DMS79 treated with DMSO at 0.1 percent for 48 hours (cell line): ENCODE data around the gene SMOC1.

Experiments used
- DNase-seq: peaks from one replicate; lab custom pipeline; 2025; lab: John Stamatoyannopoulos, UW

SMOC1 gene

GRCh38 chr14:69982886-69983285, 103.7 kb downstream of the SMOC1 start:
- no peak for DNase-seq

GRCh38 chr14:69983317-69983716, 104.1 kb downstream of the SMOC1 start:
- DNase-seq, result no peak

GRCh38 chr14:69985463-69985862, 106.2 kb downstream of the SMOC1 start:
- no peak for DNase-seq

GRCh38 chr14:69986336-69986735, 107.1 kb downstream of the SMOC1 start:
- no peak for DNase-seq

GRCh38 chr14:69987406-69988121, 108.3 kb downstream of the SMOC1 start:
- no peak for DNase-seq

- DNase-seq, result no peak
These were observed 109.8 kb downstream of the SMOC1 start for GRCh38 chr14:69988979-69989378.

GRCh38 chr14:69989622-69990021, 110.4 kb downstream of the SMOC1 start:
- DNase-seq, result no peak

- DNase-seq, result no peak
These were observed 111.1 kb downstream of the SMOC1 start for GRCh38 chr14:69990323-69990722.

- DNase-seq, result no peak
These were observed 112.2 kb downstream of the SMOC1 start for GRCh38 chr14:69991422-69991821.

- DNase-seq, result no peak
These were observed 113.3 kb downstream of the SMOC1 start for GRCh38 chr14:69992564-69992963.

- DNase-seq, result no peak
These were observed 114.1 kb downstream of the SMOC1 start for GRCh38 chr14:69993326-69993725.

GRCh38 chr14:69994002-69994401, 114.8 kb downstream of the SMOC1 start:
- DNase-seq, result no peak

- DNase-seq, result no peak
These were observed 117.0 kb downstream of the SMOC1 start for GRCh38 chr14:69996216-69996615.

- no peak for DNase-seq
These were observed 118.6 kb downstream of the SMOC1 start for GRCh38 chr14:69997849-69998248.

- DNase-seq, result no peak
These were observed 120.1 kb downstream of the SMOC1 start for GRCh38 chr14:69999261-69999674.

GRCh38 chr14:70000601-70001000, 121.4 kb downstream of the SMOC1 start:
- DNase-seq, result no peak

- no peak for DNase-seq
These were observed 123.6 kb downstream of the SMOC1 start for GRCh38 chr14:70002589-70003346.

GRCh38 chr14:70004791-70005190, 125.6 kb downstream of the SMOC1 start:
- no peak for DNase-seq

- DNase-seq, result no peak
These were observed 126.1 kb downstream of the SMOC1 start for GRCh38 chr14:70005281-70005805.

GRCh38 chr14:70006699-70007098, 127.5 kb downstream of the SMOC1 start:
- no peak for DNase-seq

GRCh38 chr14:70008284-70009262, 129.4 kb downstream of the SMOC1 start:
- no peak for DNase-seq

GRCh38 chr14:70009961-70010360, 130.7 kb downstream of the SMOC1 start:
- DNase-seq, result no peak
